Heart left ventricle (tissue), 13 donors: ENCODE measurements around the gene NIPSNAP2.

Experiments
- CTCF ChIP-seq, 12 donors: fragments of 200-600 bp; sonication (generic) in 4 of 12; IDR thresholded peaks; one replicate each; pipeline versions ENCODE4 v1.5.0 to v1.8.0; 2018 to 2022; ENCODE audit warnings: antibody characterized with exemption in 12 of 12, mild to moderate bottlenecking in 5 of 12
- POLR2A ChIP-seq, 2 donors: fragments of 450-650 bp; IDR thresholded peaks; one replicate each; pipeline ENCODE4 v1.6.1; 2017; ENCODE audit warnings: antibody characterized with exemption in 2 of 2, mild to moderate bottlenecking in 2 of 2, moderate library complexity in 2 of 2
- donor health status: ischemic (EF 13 %, LVEDD 7.1; RV severe dilation, severe dysfunction).
- donor health status: DM: no; HTN: yes; CAD: no.
- donor health status: DM: no; HTN: no; CAD: no.
- donor health status: ischemic (EF 25% LVEDD 6.9; RV normal size, moderate dysfunction).
- donor health status: ischemic (EF 25% LVEDD 5.7; RV mildly dilated, moderate dysfunction).
- donor health status: ischemic (EF 35%, LVEDD 5.7; RV mildly dilated, moderate dysfunction).
- donor health status: nonischemic (EF 11% LVEDD 7.7; RV severe dilation, severe dysfunction).
- donor health status: DM: yes; HTN: yes; CAD: no.
- donor health status: PGD.
- donor health status: ischemic (EF 29% LVEDD 5.4; RV normal size, mild dysfunction).
- donor health status: nonischemic (EF 23%, LVEDD 6.1; RV moderate dilation, normal function).

GRCh38 chr7:55931421-55932151 lies 32.8 kb upstream of the NIPSNAP2 start:
- no peak for TF ChIP-seq CTCF (IDR thresholded peaks at IDR 0.05)
- no peak for TF ChIP-seq POLR2A (IDR thresholded peaks at IDR 0.05)
